K562 (cell line): ENCODE data around the gene TMEM129. TPM values are rescaled to one million over a fixed set of nuclear protein-coding genes. Genes with fewer than 3 reads are reported as not detected.
A peak's percentile ranks its signal among the peaks of the same experiment; 100 is the strongest.

Source experiments
- ARID2 ChIP-seq: fragments of 450-650 bp; IDR thresholded peaks from 2 replicates; pipeline ENCODE4 v1.6.1; 2017; ENCODE audit warnings: antibody characterized with exemption, mild to moderate bottlenecking
- CCNT2 ChIP-seq: IDR thresholded peaks from 2 replicates; pipeline ENCODE4 v1.6.1; 2011; ENCODE audit warnings: borderline replicate concordance, low read depth, mild to moderate bottlenecking, moderate library complexity, mixed read lengths, low read length; ENCODE audit not compliant: insufficient read length; ENCODE audit errors: extremely low read depth
- ELF2 ChIP-seq: fragments of 250-450 bp; sonication (Bioruptor Pico); IDR thresholded peaks from 2 replicates; pipeline ENCODE4 v1.5.0; 2021; ENCODE audit warnings: mild to moderate bottlenecking
- HDAC1 ChIP-seq, 2 experiments: fragments of 450-650 bp; IDR thresholded peaks; 2 replicates each; pipeline ENCODE4 v1.6.1; 2016 to 2017; ENCODE audit warnings: inconsistent platforms in 1 of 2, mild to moderate bottlenecking in 1 of 2, moderate library complexity in 1 of 2
- HMG20B ChIP-seq: fragments of 250-450 bp; sonication (Bioruptor Pico); IDR thresholded peaks from 2 replicates; pipeline ENCODE4 v1.5.0; 2021; ENCODE audit warnings: mild to moderate bottlenecking
- MYNN ChIP-seq, 2 experiments: sonication (generic); formaldehyde crosslinking in 1 of 2; IDR thresholded peaks; 2 replicates each; pipeline versions ENCODE4 v1.5.0 to v1.6.1; 2016 to 2020; ENCODE audit warnings: antibody characterized with exemption in 1 of 2, missing genetic modification reagents in 1 of 2
- POLR2A ChIP-seq: fragments of 450-650 bp; conservative IDR thresholded peaks from 2 replicates; pipeline ENCODE4 v1.6.1; 2016
- SMARCB1 ChIP-seq: IDR thresholded peaks from 2 replicates; pipeline ENCODE4 v1.6.1; 2011; ENCODE audit warnings: improper control_type of control experiment, low read depth; ENCODE audit not compliant: insufficient read length
- SP1 ChIP-seq: sonication (generic); formaldehyde crosslinking; IDR thresholded peaks from 2 replicates; pipeline ENCODE4 v1.8.1; 2022; ENCODE audit warnings: mild to moderate bottlenecking, missing genetic modification reagents
- STAT5A ChIP-seq: IDR thresholded peaks from 2 replicates; pipeline ENCODE4 v1.6.1; 2012; ENCODE audit warnings: low read length, inconsistent platforms, borderline replicate concordance
- ZNF174 ChIP-seq: fragments of 250-450 bp; sonication (Bioruptor Pico); IDR thresholded peaks from 2 replicates; pipeline ENCODE4 v1.4.0; 2020; ENCODE audit warnings: mild to moderate bottlenecking
- ZNF253 ChIP-seq: fragments of 250-450 bp; sonication (Bioruptor Pico); conservative IDR thresholded peaks from 2 replicates; pipeline ENCODE4 v1.6.1; 2021; ENCODE audit warnings: mild to moderate bottlenecking
- ZNF707 ChIP-seq: fragments of 250-450 bp; sonication (Bioruptor Pico); conservative IDR thresholded peaks from 2 replicates; pipeline ENCODE4 v1.8.0; 2022; ENCODE audit warnings: inconsistent platforms, mild to moderate bottlenecking, moderate library complexity
- polyA plus RNA-seq, 8 experiments: library from polyadenylated mRNA; depleted of rRNA in 4 of 8; stranded (reverse) in 5 of 8; unstranded in 3 of 8; fragments of >200 nt; fragmentation: Nextera tagmentation in 2 of 8; fragmentation: Illumina TruSeq in 1 of 8; extraction: Ambion mirVana in 2 of 8; extraction: Trizol in 1 of 8; gene quantifications; 2 replicates each; pipeline versions ENCODE4 v1.2.1 to v1.2.3, GENCODE V29; 2011 to 2014; ENCODE audit warnings: inconsistent platforms in 1 of 8, missing spikeins in 1 of 8
- total RNA-seq, 7 experiments: library from RNA; depleted of rRNA in 6 of 7; stranded (reverse); fragments of >200 nt in 6 of 7; fragmentation: Illumina TruSeq in 2 of 7; extraction: Trizol in 2 of 7; gene quantifications; 2 replicates each; pipeline versions ENCODE4 v1.2.1 to v1.2.3, GENCODE V29; 2011 to 2021; ENCODE audit warnings: low replicate concordance in 1 of 7
- TF ChIP-seq, protein P1 (sequence below): sonication (generic); formaldehyde crosslinking; IDR thresholded peaks from 2 replicates; pipeline ENCODE4 v1.8.0; 2022; ENCODE audit warnings: mild to moderate bottlenecking, missing genetic modification reagents
- TF ChIP-seq, protein P2 (sequence below): fragments of 250-450 bp; sonication (Bioruptor Pico); IDR thresholded peaks from 2 replicates; pipeline ENCODE4 v1.5.0; 2020; ENCODE audit warnings: mild to moderate bottlenecking, borderline replicate concordance
- TF ChIP-seq, protein P3 (sequence below): sonication (generic); formaldehyde crosslinking; IDR thresholded peaks from 2 replicates; pipeline ENCODE4 v1.8.0; 2022; ENCODE audit warnings: mild to moderate bottlenecking, missing genetic modification reagents
- TF ChIP-seq, protein P4 (sequence below): sonication (generic); formaldehyde crosslinking; IDR thresholded peaks from 2 replicates; pipeline ENCODE4 v1.8.1; 2023; ENCODE audit warnings: mild to moderate bottlenecking, missing genetic modification reagents
- TF ChIP-seq, protein P5 (sequence below): fragments of 200-400 bp; formaldehyde crosslinking; IDR thresholded peaks from 2 replicates; pipeline ENCODE4 v1.6.1; 2017; ENCODE audit warnings: mild to moderate bottlenecking, low read depth, low read length, moderate library complexity

Gene TMEM129
- total and polyA plus RNA-seq, 9 of the 15 experiments (the other 6 are each of a cell fraction or from before 2014, with no cell fraction given) = 0.34 to 47.2 (median 18.8) TPM

DNA sequence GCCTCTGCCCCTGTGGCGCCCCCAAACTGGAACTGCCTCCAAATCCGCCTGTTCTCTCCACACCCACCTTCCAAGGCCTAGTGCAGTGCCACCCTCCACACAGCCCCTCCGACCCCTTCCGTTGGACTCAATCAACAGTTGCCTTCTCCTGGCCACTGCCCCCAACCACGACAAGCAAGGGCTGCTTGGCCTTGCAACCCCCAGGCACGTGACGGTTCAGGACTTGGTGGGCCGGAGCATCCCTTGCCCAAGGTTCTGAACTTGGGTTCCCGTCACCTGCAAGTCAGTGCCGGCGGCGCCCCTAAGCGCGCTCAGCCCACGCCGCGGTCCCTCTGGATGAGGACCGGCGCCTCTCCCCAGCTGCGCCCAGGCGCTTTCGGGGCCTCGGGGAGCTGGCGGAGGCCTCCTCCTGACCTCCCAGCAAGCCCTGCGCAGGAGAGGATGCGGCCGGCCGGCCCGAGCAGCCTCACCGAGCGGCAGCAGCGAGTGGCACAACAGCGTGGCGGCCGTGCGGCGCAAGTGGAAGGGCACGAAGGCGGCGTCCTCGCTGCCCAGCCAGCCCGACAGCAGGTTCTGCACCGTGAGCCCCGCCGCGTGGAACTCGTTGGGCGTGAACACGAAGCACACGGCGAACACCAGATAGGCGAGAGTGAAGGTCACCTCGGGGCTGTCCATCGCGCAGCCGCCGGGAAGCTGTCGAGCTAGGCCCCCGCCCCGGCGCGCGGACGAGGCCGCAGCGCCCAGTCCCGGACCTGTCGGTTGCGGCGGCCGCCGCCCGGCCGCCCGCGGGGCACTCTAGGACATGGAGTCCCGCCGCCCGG, 750 bp downstream of the TMEM129 start (continued):
- peak in 1 of 2 experiments; percentile 52; a peak in 1 of 4 replicates for TF ChIP-seq HDAC1 (IDR thresholded peaks at IDR 0.05)
- TF ChIP-seq, protein P1, sequence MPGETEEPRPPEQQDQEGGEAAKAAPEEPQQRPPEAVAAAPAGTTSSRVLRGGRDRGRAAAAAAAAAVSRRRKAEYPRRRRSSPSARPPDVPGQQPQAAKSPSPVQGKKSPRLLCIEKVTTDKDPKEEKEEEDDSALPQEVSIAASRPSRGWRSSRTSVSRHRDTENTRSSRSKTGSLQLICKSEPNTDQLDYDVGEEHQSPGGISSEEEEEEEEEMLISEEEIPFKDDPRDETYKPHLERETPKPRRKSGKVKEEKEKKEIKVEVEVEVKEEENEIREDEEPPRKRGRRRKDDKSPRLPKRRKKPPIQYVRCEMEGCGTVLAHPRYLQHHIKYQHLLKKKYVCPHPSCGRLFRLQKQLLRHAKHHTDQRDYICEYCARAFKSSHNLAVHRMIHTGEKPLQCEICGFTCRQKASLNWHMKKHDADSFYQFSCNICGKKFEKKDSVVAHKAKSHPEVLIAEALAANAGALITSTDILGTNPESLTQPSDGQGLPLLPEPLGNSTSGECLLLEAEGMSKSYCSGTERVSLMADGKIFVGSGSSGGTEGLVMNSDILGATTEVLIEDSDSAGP = 0 out of 2 replicates have a peak, but pooled peaks have one; percentile 1
- TF ChIP-seq, protein P2, sequence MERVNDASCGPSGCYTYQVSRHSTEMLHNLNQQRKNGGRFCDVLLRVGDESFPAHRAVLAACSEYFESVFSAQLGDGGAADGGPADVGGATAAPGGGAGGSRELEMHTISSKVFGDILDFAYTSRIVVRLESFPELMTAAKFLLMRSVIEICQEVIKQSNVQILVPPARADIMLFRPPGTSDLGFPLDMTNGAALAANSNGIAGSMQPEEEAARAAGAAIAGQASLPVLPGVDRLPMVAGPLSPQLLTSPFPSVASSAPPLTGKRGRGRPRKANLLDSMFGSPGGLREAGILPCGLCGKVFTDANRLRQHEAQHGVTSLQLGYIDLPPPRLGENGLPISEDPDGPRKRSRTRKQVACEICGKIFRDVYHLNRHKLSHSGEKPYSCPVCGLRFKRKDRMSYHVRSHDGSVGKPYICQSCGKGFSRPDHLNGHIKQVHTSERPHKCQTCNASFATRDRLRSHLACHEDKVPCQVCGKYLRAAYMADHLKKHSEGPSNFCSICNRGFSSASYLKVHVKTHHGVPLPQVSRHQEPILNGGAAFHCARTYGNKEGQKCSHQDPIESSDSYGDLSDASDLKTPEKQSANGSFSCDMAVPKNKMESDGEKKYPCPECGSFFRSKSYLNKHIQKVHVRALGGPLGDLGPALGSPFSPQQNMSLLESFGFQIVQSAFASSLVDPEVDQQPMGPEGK (CRISPR knock-in tag) = no peak
- TF ChIP-seq POLR2A = peak; percentile 57
- TF ChIP-seq MYNN (IDR thresholded peaks at IDR 0.05) = no peak
- TF ChIP-seq MYNN (CRISPR knock-in tag; IDR thresholded peaks at IDR 0.05) = no peak
- no peak for TF ChIP-seq ELF2 (CRISPR knock-in tag)
- TF ChIP-seq, protein P3, sequence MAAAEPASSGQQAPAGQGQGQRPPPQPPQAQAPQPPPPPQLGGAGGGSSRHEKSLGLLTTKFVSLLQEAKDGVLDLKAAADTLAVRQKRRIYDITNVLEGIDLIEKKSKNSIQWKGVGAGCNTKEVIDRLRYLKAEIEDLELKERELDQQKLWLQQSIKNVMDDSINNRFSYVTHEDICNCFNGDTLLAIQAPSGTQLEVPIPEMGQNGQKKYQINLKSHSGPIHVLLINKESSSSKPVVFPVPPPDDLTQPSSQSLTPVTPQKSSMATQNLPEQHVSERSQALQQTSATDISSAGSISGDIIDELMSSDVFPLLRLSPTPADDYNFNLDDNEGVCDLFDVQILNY (CRISPR knock-in tag) = 0 out of 2 replicates have a peak, but pooled peaks have one; percentile 78
- peak; percentile 7 for TF ChIP-seq CCNT2
- no peak for TF ChIP-seq ARID2
- TF ChIP-seq SMARCB1 = no peak
- TF ChIP-seq ZNF253 (CRISPR knock-in tag) = no peak
- TF ChIP-seq, protein P4, sequence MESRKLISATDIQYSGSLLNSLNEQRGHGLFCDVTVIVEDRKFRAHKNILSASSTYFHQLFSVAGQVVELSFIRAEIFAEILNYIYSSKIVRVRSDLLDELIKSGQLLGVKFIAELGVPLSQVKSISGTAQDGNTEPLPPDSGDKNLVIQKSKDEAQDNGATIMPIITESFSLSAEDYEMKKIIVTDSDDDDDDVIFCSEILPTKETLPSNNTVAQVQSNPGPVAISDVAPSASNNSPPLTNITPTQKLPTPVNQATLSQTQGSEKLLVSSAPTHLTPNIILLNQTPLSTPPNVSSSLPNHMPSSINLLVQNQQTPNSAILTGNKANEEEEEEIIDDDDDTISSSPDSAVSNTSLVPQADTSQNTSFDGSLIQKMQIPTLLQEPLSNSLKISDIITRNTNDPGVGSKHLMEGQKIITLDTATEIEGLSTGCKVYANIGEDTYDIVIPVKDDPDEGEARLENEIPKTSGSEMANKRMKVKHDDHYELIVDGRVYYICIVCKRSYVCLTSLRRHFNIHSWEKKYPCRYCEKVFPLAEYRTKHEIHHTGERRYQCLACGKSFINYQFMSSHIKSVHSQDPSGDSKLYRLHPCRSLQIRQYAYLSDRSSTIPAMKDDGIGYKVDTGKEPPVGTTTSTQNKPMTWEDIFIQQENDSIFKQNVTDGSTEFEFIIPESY (CRISPR knock-in tag) = peak; percentile 49; the same call in 1 of the 2 replicates
- no peak for TF ChIP-seq ZNF174 (CRISPR knock-in tag)
- TF ChIP-seq STAT5A = no peak
- TF ChIP-seq HMG20B (CRISPR knock-in tag) = no peak; the same call in 1 of the 2 replicates
- TF ChIP-seq, protein P5, sequence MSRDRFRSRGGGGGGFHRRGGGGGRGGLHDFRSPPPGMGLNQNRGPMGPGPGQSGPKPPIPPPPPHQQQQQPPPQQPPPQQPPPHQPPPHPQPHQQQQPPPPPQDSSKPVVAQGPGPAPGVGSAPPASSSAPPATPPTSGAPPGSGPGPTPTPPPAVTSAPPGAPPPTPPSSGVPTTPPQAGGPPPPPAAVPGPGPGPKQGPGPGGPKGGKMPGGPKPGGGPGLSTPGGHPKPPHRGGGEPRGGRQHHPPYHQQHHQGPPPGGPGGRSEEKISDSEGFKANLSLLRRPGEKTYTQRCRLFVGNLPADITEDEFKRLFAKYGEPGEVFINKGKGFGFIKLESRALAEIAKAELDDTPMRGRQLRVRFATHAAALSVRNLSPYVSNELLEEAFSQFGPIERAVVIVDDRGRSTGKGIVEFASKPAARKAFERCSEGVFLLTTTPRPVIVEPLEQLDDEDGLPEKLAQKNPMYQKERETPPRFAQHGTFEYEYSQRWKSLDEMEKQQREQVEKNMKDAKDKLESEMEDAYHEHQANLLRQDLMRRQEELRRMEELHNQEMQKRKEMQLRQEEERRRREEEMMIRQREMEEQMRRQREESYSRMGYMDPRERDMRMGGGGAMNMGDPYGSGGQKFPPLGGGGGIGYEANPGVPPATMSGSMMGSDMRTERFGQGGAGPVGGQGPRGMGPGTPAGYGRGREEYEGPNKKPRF = no peak
- TF ChIP-seq SP1 = peak; percentile 54; the same call in 1 of the 2 replicates
- TF ChIP-seq ZNF707 = no peak
